Tibial nerve (tissue), 3 donors: ENCODE results near the gene MYORG.

ENCODE experiments used
- POLR2A ChIP-seq, 2 donors: fragments of 450-650 bp; IDR thresholded peaks; one replicate each; pipeline ENCODE4 v1.6.1; 2017; ENCODE audit warnings: antibody characterized with exemption in 2 of 2, mild to moderate bottlenecking in 2 of 2, moderate library complexity in 2 of 2
- TF ChIP-seq, protein P1 (sequence below), 5 experiments: fragments of 200-600 bp in 3 of 5; fragments of 450-650 bp in 2 of 5; sonication (generic) in 3 of 5; IDR thresholded peaks; one replicate each; pipeline ENCODE4 v1.5.1; 2016 to 2019; ENCODE audit warnings: antibody characterized with exemption in 5 of 5, mild to moderate bottlenecking in 3 of 5, moderate library complexity in 2 of 5

DNA sequence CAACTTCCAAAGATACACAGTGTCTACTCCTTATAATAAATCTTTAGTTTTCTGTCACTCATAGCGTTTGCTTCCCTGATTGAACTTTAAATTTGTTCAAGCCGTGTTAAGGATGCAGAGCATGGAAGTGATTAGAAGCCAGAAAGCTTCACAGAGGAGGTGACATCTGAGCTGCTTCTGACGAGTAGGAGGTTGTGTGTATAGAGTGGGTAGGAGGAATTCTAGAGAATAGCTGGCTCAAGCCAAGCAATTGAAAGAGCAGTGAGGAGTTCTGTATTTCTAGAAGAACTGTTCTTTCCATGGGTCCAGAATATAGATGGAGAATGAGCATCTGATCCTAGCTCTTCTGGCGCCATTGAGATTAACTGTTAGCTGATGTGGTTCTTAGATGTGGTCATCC lies 41.3 kb downstream of the MYORG start:
- no peak for TF ChIP-seq POLR2A (IDR thresholded peaks at IDR 0.05)
- TF ChIP-seq, protein P1, sequence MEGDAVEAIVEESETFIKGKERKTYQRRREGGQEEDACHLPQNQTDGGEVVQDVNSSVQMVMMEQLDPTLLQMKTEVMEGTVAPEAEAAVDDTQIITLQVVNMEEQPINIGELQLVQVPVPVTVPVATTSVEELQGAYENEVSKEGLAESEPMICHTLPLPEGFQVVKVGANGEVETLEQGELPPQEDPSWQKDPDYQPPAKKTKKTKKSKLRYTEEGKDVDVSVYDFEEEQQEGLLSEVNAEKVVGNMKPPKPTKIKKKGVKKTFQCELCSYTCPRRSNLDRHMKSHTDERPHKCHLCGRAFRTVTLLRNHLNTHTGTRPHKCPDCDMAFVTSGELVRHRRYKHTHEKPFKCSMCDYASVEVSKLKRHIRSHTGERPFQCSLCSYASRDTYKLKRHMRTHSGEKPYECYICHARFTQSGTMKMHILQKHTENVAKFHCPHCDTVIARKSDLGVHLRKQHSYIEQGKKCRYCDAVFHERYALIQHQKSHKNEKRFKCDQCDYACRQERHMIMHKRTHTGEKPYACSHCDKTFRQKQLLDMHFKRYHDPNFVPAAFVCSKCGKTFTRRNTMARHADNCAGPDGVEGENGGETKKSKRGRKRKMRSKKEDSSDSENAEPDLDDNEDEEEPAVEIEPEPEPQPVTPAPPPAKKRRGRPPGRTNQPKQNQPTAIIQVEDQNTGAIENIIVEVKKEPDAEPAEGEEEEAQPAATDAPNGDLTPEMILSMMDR (IDR thresholded peaks at IDR 0.05) = no peak
